Neutrophil (primary cell): ENCODE data around the gene TSTD1.

ENCODE experiments used
- H3K27ac ChIP-seq: fragments of 200-600 bp; sonication (generic); 2 replicates; pipeline ENCODE4 v1.5.1; 2016; ENCODE audit warnings: mild to moderate bottlenecking, moderate library complexity
- H3K27me3 ChIP-seq: fragments of 200-600 bp; sonication (generic); 2 replicates; pipeline ENCODE4 v1.6.0; 2016; ENCODE audit warnings: mild to moderate bottlenecking
- H3K36me3 ChIP-seq: fragments of 200-600 bp; sonication (generic); 2 replicates; pipeline ENCODE4 v1.5.1; 2017
- H3K4me1 ChIP-seq, 2 experiments: fragments of 200-600 bp in 1 of 2; sonication (generic) in 1 of 2; 1 replicate in 1 of 2; 2 replicates in 1 of 2; pipeline versions ENCODE4 v1.5.1 to v1.6.1; 2013 to 2016; ENCODE audit warnings: low read depth in 1 of 2, low read length in 1 of 2, mild to moderate bottlenecking in 1 of 2, moderate library complexity in 1 of 2; ENCODE audit not compliant: control insufficient read depth in 1 of 2, insufficient read depth in 1 of 2
- H3K4me3 ChIP-seq, 2 experiments: fragments of 200-600 bp in 1 of 2; sonication (generic) in 1 of 2; 1 replicate in 1 of 2; 2 replicates in 1 of 2; pipeline ENCODE4 v1.5.1; 2013 to 2016; ENCODE audit warnings: low read depth in 1 of 2, low read length in 1 of 2, mild to moderate bottlenecking in 1 of 2, moderate library complexity in 1 of 2
- H3K9me3 ChIP-seq: fragments of 200-600 bp; sonication (generic); 2 replicates; pipeline ENCODE4 v1.5.1; 2016
- TF ChIP-seq, protein P1 (sequence below): fragments of 200-600 bp; sonication (generic); IDR thresholded peaks from 2 replicates; pipeline ENCODE4 v1.5.1; 2016; ENCODE audit warnings: antibody characterized with exemption

The TSTD1 gene

DNA sequence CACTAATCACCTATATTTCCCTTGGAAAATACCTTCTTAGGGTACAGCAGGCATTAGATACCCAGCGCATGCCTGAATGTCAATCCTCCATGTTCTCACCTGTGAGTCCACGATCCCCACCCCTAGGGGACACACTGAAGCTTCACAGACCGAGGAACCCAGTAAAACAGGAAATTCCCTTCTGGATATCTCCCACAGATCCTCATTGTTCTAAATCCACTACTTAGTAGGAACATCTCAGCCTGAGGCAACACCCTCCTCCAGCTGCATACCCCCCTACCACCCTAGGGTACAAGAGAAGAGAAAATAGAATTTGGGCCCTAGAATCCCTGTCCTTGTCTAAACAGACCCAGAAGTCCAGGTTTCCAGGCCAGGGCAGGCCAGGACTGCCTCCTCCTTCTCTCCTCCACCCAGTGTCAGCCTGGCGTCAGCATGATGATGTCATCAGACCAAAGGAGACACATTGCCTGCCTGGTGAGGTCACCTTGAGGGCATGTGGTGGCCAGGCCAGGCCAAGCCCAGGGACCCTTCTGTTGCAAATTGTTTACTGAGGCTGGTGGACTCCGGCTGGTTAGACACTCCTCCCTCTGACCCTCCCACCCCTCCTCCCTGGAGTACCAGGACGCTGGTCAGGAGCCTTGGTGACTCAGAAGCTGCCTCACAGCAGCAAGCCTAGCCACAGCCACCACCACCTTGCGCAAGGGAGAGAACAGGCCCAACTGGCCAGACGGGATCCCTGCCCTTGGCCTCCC lies 44.4 kb upstream of the TSTD1 start:
- no peak overlapping the region for H3K4me3 ChIP-seq
- peaks cover 0 to 3% of the 10 kb centered on the region in 2 experiments for H3K4me1 ChIP-seq
- H3K36me3 ChIP-seq: no peaks in the 10 kb centered on the region
- no peaks in the 10 kb centered on the region for H3K9me3 ChIP-seq
- TF ChIP-seq, protein P1, sequence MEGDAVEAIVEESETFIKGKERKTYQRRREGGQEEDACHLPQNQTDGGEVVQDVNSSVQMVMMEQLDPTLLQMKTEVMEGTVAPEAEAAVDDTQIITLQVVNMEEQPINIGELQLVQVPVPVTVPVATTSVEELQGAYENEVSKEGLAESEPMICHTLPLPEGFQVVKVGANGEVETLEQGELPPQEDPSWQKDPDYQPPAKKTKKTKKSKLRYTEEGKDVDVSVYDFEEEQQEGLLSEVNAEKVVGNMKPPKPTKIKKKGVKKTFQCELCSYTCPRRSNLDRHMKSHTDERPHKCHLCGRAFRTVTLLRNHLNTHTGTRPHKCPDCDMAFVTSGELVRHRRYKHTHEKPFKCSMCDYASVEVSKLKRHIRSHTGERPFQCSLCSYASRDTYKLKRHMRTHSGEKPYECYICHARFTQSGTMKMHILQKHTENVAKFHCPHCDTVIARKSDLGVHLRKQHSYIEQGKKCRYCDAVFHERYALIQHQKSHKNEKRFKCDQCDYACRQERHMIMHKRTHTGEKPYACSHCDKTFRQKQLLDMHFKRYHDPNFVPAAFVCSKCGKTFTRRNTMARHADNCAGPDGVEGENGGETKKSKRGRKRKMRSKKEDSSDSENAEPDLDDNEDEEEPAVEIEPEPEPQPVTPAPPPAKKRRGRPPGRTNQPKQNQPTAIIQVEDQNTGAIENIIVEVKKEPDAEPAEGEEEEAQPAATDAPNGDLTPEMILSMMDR: no peak
- H3K27me3 ChIP-seq: no peaks in the 10 kb centered on the region
- no peak overlapping the region for H3K27ac ChIP-seq

DNA sequence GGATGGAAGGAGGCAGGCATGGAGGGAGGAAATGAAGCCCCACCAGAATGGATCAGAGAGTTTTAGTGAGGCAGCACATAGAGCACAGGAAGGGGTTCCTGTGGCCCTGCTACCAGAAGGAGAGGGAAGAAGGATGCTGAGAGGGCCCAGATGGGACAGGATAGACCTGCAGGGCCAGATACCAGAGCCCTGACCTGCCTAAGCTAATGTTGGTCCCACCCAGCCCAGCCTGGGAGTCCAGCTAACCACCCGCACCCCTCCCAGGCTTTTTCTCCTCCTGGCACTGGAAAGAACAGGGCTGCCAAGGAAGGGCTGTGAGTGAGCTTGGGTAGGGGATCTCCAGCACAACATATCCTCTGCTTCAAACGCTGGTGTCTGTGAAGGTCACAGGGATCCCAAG lies 43.7 kb upstream of the TSTD1 start:
- Histone ChIP-seq H3K4me1 (peaks cover 0 to 3% of the 10 kb centered on the region in 2 experiments), H3K9me3 (no peaks in the 10 kb centered on the region), H3K27me3 (no peaks in the 10 kb centered on the region), H3K27ac (no peak overlapping the region), H3K4me3 (no peak overlapping the region), H3K36me3 (no peaks in the 10 kb centered on the region)
- TF ChIP-seq, protein P1: no peak

DNA sequence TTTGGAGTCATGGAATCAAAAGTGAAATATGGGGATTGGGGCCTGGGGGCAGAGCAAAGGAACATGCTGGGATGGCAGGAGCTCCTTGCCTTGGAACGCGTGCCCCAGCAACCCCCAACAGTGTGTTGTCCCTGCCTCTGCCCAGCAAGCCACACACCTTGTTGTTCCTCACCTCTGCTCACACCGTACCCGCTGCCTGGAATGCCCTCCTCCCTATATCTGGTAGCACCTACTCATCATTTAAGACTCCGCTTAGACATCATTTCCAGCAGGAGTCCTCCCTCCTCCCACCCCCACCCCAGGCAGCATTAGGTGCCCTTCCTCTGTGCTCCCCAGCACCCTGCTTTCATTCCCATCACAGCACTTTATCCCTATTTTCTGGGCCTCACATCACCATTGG lies 42.8 kb upstream of the TSTD1 start:
- H3K27ac ChIP-seq: no peak overlapping the region
- no peak overlapping the region for H3K4me3 ChIP-seq
- TF ChIP-seq, protein P1: no peak
- peaks cover 0 to 3% of the 10 kb centered on the region in 2 experiments for H3K4me1 ChIP-seq
- no peaks in the 10 kb centered on the region for H3K27me3 ChIP-seq
- H3K9me3 ChIP-seq: no peaks in the 10 kb centered on the region
- H3K36me3 ChIP-seq: no peaks in the 10 kb centered on the region

DNA sequence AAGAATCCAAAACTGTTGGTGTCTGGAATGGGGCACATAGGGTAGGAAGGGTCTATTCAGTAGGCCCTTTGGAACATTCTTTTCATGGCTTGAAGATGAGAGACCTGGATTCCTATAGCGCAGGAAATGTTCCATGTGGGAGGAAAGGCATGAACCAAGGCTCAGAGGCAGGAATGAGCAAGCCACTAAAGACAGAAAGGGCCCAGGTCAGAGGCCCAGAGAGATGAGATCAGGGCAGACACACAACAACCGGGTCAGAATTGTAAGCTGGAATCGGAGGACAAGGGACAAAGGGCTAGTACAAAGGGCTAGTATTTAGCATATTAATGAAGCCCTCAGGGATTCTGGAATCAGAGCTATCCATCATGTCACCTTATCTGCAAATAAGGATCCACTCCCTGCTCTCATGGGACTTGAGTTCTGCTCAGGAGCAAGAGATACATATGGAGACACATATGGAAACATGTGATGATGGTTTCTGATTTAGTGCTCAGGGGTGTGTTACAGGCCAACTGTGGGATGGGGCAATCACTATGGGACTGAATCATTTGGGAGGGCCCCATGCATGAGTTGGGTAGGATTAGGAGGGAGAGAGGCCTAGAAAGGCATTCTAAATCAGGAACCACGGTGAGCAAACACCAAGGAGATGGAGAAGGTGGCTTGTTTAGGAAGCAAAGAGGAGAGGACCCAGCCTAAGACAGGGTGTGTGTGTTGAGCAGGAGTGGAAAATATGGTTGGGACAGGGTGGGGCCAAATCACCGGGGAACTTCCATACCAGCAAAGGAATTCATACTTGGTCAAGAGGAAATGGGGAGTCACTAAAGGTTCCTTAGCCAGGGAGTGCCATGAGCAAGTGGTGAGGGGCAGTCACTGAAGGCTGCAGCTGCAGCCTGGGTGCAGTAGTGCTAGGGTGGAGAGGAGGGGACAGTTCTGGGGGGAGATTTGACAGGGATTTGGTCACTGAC lies 42.0 kb upstream of the TSTD1 start:
- no peaks in the 10 kb centered on the region for H3K36me3 ChIP-seq
- TF ChIP-seq, protein P1: no peak
- no peak overlapping the region for H3K27ac ChIP-seq
- peaks cover 0 to 3% of the 10 kb centered on the region in 2 experiments for H3K4me1 ChIP-seq
- H3K4me3 ChIP-seq: no peak overlapping the region
- no peaks in the 10 kb centered on the region for H3K27me3 ChIP-seq
- H3K9me3 ChIP-seq: no peaks in the 10 kb centered on the region

DNA sequence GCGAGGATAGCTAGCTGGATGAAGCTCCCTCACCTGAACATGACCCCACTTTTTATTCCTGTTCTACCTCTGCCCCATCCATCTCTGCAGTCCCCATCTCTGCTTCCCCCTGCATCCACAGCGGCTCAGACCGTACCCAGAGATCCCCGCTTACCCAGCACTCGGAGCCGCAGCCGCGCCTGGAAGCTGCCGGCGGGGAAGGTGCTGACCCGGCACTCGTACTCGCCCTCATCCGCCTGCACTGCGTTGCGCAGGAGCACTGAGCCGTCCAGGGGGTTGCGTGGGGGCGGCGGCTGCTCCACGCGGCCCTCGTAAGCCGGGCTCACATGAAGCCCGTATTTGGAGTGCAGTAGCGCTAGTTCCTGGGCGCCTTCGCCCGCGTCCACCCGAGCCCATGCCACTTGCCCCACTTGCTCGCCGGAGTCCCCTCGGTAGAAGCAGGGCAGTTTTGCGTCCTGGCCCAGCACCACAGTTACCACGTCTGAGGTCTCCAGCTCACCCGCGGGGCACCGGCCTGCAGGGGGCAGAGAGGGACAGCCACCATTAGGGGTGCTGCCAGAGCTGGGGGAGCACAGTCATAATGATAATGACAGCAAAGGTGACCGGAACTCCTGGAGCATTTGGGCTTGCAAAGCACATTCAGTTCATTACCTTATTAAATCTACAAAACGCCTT lies 40.8 kb upstream of the TSTD1 start:
- no peak overlapping the region for H3K4me3 ChIP-seq
- H3K27me3 ChIP-seq: no peaks in the 10 kb centered on the region
- peaks cover 0 to 3% of the 10 kb centered on the region in 2 experiments for H3K4me1 ChIP-seq
- no peaks in the 10 kb centered on the region for H3K9me3 ChIP-seq
- H3K27ac ChIP-seq: no peak overlapping the region
- no peaks in the 10 kb centered on the region for H3K36me3 ChIP-seq
- TF ChIP-seq, protein P1: no peak
